GM12891 (cell line): ENCODE results near the gene PDP2.

Source experiments
- PAX5 ChIP-seq: IDR thresholded peaks from 2 replicates; pipeline ENCODE4 v1.6.1; 2011; ENCODE audit warnings: low read length, moderate library complexity, mild to moderate bottlenecking; ENCODE audit not compliant: insufficient read depth, severe bottlenecking
- POLR2A ChIP-seq: IDR thresholded peaks from 2 replicates; pipeline ENCODE4 v1.6.1; 2011; ENCODE audit warnings: low read depth, low read length, control low read depth
- POLR2AphosphoS5 ChIP-seq: IDR thresholded peaks from 2 replicates; pipeline ENCODE4 v1.6.1; 2011; ENCODE audit warnings: low read depth, low read length, control low read depth
- POU2F2 ChIP-seq: IDR thresholded peaks from 2 replicates; pipeline ENCODE4 v1.6.1; 2011; ENCODE audit warnings: low read depth, mild to moderate bottlenecking, control low read depth, low read length, moderate library complexity
- SPI1 ChIP-seq: IDR thresholded peaks from 2 replicates; pipeline ENCODE4 v1.6.1; 2011; ENCODE audit warnings: low read depth, low read length, control low read depth
- TAF1 ChIP-seq: IDR thresholded peaks from 2 replicates; pipeline ENCODE4 v1.6.1; 2011; ENCODE audit warnings: low read depth, low read length, control low read depth

GRCh38 chr16:66911801-66912200, 31.5 kb downstream of the PDP2 start:
- no peak for TF ChIP-seq POLR2A
- TF ChIP-seq TAF1: no peak
- TF ChIP-seq POLR2AphosphoS5: no peak
- TF ChIP-seq SPI1: no peak
- no peak for TF ChIP-seq POU2F2
- no peak for TF ChIP-seq PAX5
